Measurements from ENCODE around the gene CCDC122.

The CCDC122 gene

DNA sequence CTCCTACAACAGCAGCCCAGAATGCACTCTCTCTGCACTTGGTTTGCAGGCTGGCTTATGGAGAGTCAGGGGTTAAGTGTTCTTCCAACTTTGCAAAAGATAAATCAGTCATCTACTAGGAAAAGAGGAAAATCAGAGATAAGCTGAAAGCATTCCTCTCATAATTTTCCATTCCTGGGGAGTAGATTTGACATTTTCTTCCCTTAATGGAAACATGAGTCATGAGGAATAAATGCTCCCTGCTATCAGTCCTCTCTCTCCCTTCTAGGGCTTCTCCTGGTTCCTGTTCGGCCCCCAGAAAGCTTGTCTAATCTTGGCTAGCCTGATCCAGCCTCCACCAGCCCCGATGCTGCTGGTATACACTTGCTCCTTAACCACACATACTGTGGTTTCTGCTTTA lies 64.3 kb downstream of the CCDC122 start:
- no peaks in the 10 kb centered on the region for H3K27me3 ChIP-seq
- no peaks in the 10 kb centered on the region for H3K9me3 ChIP-seq
- no peak overlapping the region for H3K4me3 ChIP-seq
- H4K20me1 ChIP-seq, result no peaks in the 10 kb centered on the region
- no peaks in the 10 kb centered on the region for H3K36me3 ChIP-seq
- H3K4me2 ChIP-seq, result no peak overlapping the region
- H3K27ac ChIP-seq, result no peak overlapping the region
- no peaks in the 10 kb centered on the region for H3K4me1 ChIP-seq
- no peak overlapping the region for H3K9ac ChIP-seq
- TF ChIP-seq Cebpa-rat (IDR thresholded peaks at IDR 0.05), result no peak

DNA sequence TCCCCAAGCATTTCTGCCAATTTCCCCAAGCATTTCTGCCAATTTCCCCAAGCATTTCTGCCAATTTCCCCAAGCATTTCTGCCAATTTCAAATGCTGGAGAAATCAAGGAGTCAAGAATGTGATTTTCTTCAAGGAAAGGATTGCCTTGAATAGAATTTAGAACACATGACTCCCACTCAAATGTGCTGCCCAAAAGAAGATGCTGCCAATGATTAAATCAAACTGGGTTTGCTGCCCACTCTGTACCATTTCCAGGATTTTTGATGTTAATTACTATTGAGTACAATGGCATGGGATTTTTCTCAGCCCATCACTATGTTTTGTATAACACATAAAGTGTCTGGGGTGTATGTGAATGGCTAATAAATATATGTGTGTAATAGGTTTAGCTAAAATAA lies 70.9 kb downstream of the CCDC122 start:
- no peaks in the 10 kb centered on the region for H3K36me3 ChIP-seq
- TF ChIP-seq Cebpa-rat (IDR thresholded peaks at IDR 0.05), result no peak
- H3K9ac ChIP-seq, result no peak overlapping the region
- H4K20me1 ChIP-seq, result no peaks in the 10 kb centered on the region
- no peak overlapping the region for H3K27ac ChIP-seq
- H3K4me3 ChIP-seq, result no peak overlapping the region
- no peaks in the 10 kb centered on the region for H3K4me1 ChIP-seq
- no peaks in the 10 kb centered on the region for H3K9me3 ChIP-seq
- no peak overlapping the region for H3K4me2 ChIP-seq
- no peaks in the 10 kb centered on the region for H3K27me3 ChIP-seq

DNA sequence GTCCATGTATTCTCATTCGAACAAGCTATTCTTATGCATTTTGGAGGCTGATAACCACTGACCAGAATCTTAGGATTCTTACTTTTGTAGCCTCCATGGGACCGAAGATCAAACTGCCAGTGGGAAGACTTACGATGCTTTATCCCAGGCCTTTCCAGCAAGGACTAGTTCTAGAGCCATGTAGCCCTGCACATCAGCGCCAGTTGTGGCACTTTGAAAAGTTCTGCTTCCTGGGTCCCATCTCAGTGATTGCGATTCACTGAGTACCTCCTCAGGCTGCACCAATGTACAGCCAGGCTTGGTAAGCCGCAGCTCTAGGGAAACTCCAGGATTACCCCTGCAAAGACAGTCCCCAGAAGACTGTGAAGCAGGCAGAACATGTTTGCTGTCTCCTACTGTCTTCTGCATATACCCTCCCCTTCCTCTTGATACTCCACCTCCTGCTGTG lies 73.8 kb downstream of the CCDC122 start:
- no peak overlapping the region for H3K4me3 ChIP-seq
- H3K9me3 ChIP-seq, result no peaks in the 10 kb centered on the region
- no peak for TF ChIP-seq Cebpa-rat (IDR thresholded peaks at IDR 0.05)
- no peaks in the 10 kb centered on the region for H3K4me1 ChIP-seq
- H3K36me3 ChIP-seq, result no peaks in the 10 kb centered on the region
- no peak overlapping the region for H3K4me2 ChIP-seq
- no peak overlapping the region for H3K9ac ChIP-seq
- H4K20me1 ChIP-seq, result no peaks in the 10 kb centered on the region
- no peak overlapping the region for H3K27ac ChIP-seq
- H3K27me3 ChIP-seq, result no peaks in the 10 kb centered on the region

DNA sequence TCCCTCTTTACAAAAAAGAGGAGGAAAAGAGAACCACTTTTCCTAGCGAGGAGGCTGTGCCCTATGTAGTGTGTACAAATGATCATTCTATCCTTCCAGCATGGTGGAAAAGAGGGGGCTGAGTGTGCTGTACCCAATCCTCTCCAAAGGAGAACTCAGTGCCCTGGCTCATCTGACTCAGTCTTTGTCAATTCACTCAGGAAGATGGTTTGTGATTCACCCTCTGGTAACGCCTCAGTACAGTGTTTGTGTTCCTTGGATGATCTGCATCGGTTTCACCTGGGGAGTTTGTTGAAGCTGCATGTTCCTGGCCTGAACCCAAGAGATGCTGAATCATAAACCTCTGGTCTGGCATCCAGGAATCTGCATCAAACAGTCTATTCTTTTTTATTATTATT lies 74.5 kb downstream of the CCDC122 start:
- TF ChIP-seq Cebpa-rat (IDR thresholded peaks at IDR 0.05), result no peak
- no peak overlapping the region for H3K9ac ChIP-seq
- H3K4me2 ChIP-seq, result no peak overlapping the region
- no peaks in the 10 kb centered on the region for H3K27me3 ChIP-seq
- H3K4me3 ChIP-seq, result no peak overlapping the region
- no peaks in the 10 kb centered on the region for H3K36me3 ChIP-seq
- H3K9me3 ChIP-seq, result no peaks in the 10 kb centered on the region
- H4K20me1 ChIP-seq, result no peaks in the 10 kb centered on the region
- no peaks in the 10 kb centered on the region for H3K4me1 ChIP-seq
- no peak overlapping the region for H3K27ac ChIP-seq

DNA sequence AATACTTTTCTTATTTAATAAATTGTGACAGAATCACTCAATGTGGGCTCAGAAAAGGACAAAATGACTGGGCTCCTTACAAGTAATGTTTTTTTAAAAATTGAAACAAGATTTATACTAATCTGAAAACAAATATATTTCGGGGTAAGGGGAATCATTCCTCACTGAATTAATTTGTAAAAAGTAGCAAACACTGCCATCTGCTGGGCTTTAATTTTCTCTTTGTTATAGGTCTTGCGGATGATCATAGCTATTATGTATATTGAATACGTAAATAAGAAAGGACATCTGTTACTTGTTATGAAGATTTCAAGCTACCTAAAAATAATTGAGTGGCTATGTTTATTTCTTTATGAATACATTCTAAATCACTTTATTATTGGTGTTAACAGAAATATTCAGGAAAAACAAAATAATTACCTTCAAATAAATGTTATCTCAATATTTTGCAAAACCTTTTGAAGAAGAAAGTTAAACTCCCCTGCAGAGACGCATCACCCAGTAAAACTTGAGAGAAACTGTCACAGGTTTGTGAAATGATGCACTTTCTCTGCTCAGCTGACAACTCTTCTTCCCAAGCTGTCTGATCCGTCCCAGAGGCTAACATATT lies 75.0 kb downstream of the CCDC122 start:
- Histone ChIP-seq H3K9ac (no peak overlapping the region), H3K27ac (no peak overlapping the region), H3K36me3 (no peaks in the 10 kb centered on the region), H3K4me1 (no peaks in the 10 kb centered on the region), H3K9me3 (no peaks in the 10 kb centered on the region), H3K27me3 (no peaks in the 10 kb centered on the region), H3K4me3 (no peak overlapping the region), H4K20me1 (no peaks in the 10 kb centered on the region), H3K4me2 (no peak overlapping the region)
- TF ChIP-seq Cebpa-rat (IDR thresholded peaks at IDR 0.05), result no peak

DNA sequence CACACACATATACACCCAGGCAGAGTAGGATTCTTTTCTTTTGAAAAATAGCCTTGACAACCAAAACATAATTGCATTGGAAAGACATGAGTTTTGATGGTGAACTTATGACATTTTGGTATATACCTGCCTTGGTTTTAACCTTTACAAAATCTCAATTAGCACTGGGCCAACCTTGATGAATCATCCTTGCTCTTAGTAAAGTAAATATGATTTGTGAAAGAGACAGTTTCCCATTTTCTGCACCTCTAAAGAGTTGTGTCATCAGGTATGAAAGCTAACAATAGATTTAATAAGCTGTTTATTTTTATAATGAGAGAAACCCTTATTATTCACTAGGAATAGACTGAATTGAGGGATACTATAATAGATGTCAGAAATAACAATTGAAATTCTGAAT lies 77.0 kb downstream of the CCDC122 start:
- TF ChIP-seq Cebpa-rat (IDR thresholded peaks at IDR 0.05), result no peak
- Histone ChIP-seq H3K36me3 (no peaks in the 10 kb centered on the region), H3K4me2 (no peak overlapping the region), H4K20me1 (no peaks in the 10 kb centered on the region), H3K4me3 (no peak overlapping the region), H3K9ac (no peak overlapping the region), H3K27ac (no peak overlapping the region), H3K27me3 (no peaks in the 10 kb centered on the region), H3K9me3 (no peaks in the 10 kb centered on the region), H3K4me1 (no peaks in the 10 kb centered on the region)

DNA sequence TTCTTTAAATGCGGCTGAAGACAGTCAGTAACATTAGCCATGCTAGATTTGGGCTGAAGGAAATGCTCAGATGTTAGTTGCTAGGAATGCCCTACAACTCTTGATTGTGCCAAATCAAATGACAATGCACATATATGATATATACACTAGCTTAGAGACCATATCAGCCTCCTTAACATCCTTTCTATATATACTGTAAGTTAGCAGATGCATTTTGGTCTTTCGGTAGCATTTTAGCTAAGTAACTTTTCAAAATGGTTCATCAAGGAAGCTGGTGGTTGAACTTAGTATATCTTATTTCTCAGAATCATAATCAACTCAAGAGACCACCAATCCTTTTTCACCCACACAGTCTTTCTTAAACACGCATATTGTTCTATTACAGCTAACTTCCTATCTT lies 78.7 kb downstream of the CCDC122 start:
- no peak for TF ChIP-seq Cebpa-rat (IDR thresholded peaks at IDR 0.05)
- Histone ChIP-seq H4K20me1 (no peaks in the 10 kb centered on the region), H3K4me2 (no peak overlapping the region), H3K36me3 (no peaks in the 10 kb centered on the region), H3K4me1 (no peaks in the 10 kb centered on the region), H3K4me3 (no peak overlapping the region), H3K27me3 (no peaks in the 10 kb centered on the region), H3K27ac (no peak overlapping the region), H3K9me3 (no peaks in the 10 kb centered on the region), H3K9ac (no peak overlapping the region)

DNA sequence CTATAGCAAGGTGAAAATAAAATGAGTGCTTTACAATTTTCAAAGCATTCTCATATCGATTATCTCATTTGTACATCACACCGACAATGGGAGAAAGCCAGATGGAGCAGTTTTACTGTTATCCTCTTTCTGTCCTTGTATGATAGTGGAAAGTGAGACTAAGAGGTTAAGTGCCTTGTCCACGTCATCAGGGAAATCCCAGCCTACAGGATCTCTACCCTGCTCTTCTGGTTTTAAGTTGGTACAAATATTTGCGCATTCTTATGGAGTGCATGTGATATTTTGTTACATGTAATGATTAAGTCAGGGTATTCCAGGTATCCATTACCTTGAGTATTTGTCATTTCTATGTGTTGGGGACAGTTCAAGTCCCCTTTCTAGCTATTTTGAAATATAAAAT lies 80.3 kb downstream of the CCDC122 start:
- Histone ChIP-seq H3K9me3 (no peaks in the 10 kb centered on the region), H3K4me3 (no peak overlapping the region), H3K27ac (no peak overlapping the region), H3K4me2 (no peak overlapping the region), H3K9ac (no peak overlapping the region), H3K36me3 (no peaks in the 10 kb centered on the region), H3K4me1 (no peaks in the 10 kb centered on the region), H4K20me1 (no peaks in the 10 kb centered on the region), H3K27me3 (no peaks in the 10 kb centered on the region)
- TF ChIP-seq Cebpa-rat (IDR thresholded peaks at IDR 0.05), result no peak

DNA sequence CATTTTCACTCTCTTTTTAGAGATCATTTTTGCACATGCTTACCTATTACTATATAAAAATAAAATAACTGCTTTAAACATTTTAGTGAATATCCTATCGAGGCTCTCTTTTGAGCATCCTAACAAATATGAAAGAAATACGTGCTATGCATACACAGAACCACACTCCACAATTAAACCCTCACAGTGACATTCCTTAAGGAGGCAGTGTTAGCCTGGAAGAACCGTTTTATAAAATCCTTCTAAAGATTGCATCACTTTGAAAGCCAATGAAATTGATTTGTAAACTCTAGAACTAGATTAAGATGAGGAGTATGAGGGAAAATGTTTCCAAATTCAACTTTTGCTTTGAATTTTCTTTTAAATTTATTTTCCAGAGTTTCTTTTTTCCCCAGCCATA lies 81.7 kb downstream of the CCDC122 start:
- no peak overlapping the region for H3K4me3 ChIP-seq
- H3K4me2 ChIP-seq, result no peak overlapping the region
- TF ChIP-seq Cebpa-rat (IDR thresholded peaks at IDR 0.05), result no peak
- H3K4me1 ChIP-seq, result peaks cover 3% of the 10 kb centered on the region
- H3K9me3 ChIP-seq, result no peaks in the 10 kb centered on the region
- H3K9ac ChIP-seq, result no peak overlapping the region
- no peak overlapping the region for H3K27ac ChIP-seq
- no peaks in the 10 kb centered on the region for H3K27me3 ChIP-seq
- no peaks in the 10 kb centered on the region for H3K36me3 ChIP-seq
- H4K20me1 ChIP-seq, result no peaks in the 10 kb centered on the region

DNA sequence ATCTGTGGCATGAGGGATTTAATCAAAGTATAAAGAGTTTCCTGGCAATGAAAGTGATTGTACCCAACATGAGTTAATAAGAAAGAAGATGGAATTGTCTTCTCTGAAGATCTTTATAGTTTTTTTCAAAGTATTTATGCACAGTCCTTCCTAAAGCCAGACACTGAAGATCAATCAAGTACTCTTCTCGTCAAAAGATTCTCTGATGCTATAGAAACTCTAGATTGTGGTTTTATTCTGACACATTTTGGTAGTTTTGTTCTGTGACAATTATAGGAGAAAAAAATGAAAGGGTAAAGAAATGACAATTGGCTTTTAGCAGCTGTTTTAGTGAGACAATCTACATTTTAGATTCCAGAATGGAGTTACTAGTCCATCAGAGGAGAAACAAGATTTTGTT lies 82.4 kb downstream of the CCDC122 start:
- Histone ChIP-seq H3K27me3 (no peaks in the 10 kb centered on the region), H3K9ac (no peak overlapping the region), H3K4me3 (no peak overlapping the region), H3K4me2 (no peak overlapping the region), H4K20me1 (no peaks in the 10 kb centered on the region), H3K9me3 (no peaks in the 10 kb centered on the region), H3K27ac (no peak overlapping the region), H3K36me3 (no peaks in the 10 kb centered on the region), H3K4me1 (peaks cover 10% of the 10 kb centered on the region)
- TF ChIP-seq Cebpa-rat (IDR thresholded peaks at IDR 0.05), result no peak

DNA sequence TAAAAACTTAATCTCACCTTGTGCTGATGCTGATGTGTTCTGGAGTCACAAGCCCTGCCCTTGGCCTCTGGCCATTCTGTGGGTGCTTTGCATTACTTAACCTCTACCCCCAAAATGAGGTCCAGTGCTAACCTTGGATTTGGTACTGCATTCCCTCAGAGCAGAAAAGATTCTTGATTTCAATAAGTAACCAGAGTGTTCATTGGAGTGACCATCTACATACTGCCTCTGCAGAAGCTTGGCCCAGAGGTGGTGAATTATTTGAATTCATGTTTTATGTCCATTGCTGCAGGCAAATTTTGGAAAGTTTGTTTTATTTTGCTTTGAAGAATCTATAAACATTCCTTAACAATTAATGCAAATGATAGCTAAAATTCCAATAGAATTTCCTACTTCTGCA lies 85.1 kb downstream of the CCDC122 start:
- no peaks in the 10 kb centered on the region for H3K36me3 ChIP-seq
- no peaks in the 10 kb centered on the region for H3K27me3 ChIP-seq
- no peak overlapping the region for H3K9ac ChIP-seq
- H4K20me1 ChIP-seq, result no peaks in the 10 kb centered on the region
- no peak overlapping the region for H3K27ac ChIP-seq
- H3K4me1 ChIP-seq, result peaks cover 11% of the 10 kb centered on the region
- H3K4me3 ChIP-seq, result no peak overlapping the region
- H3K4me2 ChIP-seq, result no peak overlapping the region
- no peaks in the 10 kb centered on the region for H3K9me3 ChIP-seq
- TF ChIP-seq Cebpa-rat (IDR thresholded peaks at IDR 0.05), result no peak

Measured in BLaER1 (cell line).